Measurements from ENCODE around the gene AGPAT1. TPM values are rescaled to one million over a fixed set of nuclear protein-coding genes. Genes with fewer than 3 reads are reported as not detected.
A peak's percentile ranks its signal among the peaks of the same experiment; 100 is the strongest.
"Not testable (repeated sequence)": the region's sequence is repeated elsewhere in the genome, so short reads cannot be mapped to it uniquely, and the experiment has no call there.

Gene AGPAT1
- total RNA-seq, 1 experiment from 2014 or later = 84.5 TPM

- TF ChIP-seq ZNF281 (CRISPR knock-in tag; IDR thresholded peaks at IDR 0.05) (no peak), ATF1 (CRISPR knock-in tag; IDR thresholded peaks at IDR 0.05) (no peak), TCF7 (CRISPR knock-in tag; IDR thresholded peaks at IDR 0.05; ENCODE audit: low read depth) (no peak), USF2 (CRISPR knock-in tag; IDR thresholded peaks at IDR 0.05) (no peak), TEAD4 (CRISPR knock-in tag; IDR thresholded peaks at IDR 0.05) (no peak), JUN (CRISPR knock-in tag; IDR thresholded peaks at IDR 0.05) (no peak), GABPB1 (CRISPR knock-in tag; IDR thresholded peaks at IDR 0.05) (no peak), ZBTB21 (CRISPR knock-in tag; IDR thresholded peaks at IDR 0.05; ENCODE audit: borderline replicate concordance) (no peak)
These were observed 11.3 kb upstream of the AGPAT1 start (continued) for GRCh38 chr6:32187009-32187709.

- H3K9me3 Mint-ChIP-seq; DNase-seq (ENCODE audit: low spot score); H3K4me3 Mint-ChIP-seq; POLR2A ChIA-PET; ATAC-seq; H3K27me3 Mint-ChIP-seq (ENCODE audit: low read depth): not testable (repeated sequence)
- Mint-ChIP-seq H3K27ac (peak overlapping the region; percentile 90), H3K4me1 (peaks cover 25% of the 10 kb centered on the region), H3K36me3 (peaks cover 25% of the 10 kb centered on the region)
- CTCF ChIA-PET = interaction anchor here (1.0 kb wide), 1 partner anchor 9 kb away, joined by 8 read pairs; no protein-coding TSS in a partner anchor
These were observed 10.4 kb upstream of the AGPAT1 start for GRCh38 chr6:32186151-32186840.

GRCh38 chr6:32185681-32186131, 9.8 kb upstream of the AGPAT1 start:
- H3K27me3 Mint-ChIP-seq (ENCODE audit: low read depth); POLR2A ChIA-PET; H3K9me3 Mint-ChIP-seq; H3K4me3 Mint-ChIP-seq: not testable (repeated sequence)
- CTCF ChIA-PET = interaction anchor here (0.8 to 1.0 kb wide), 2 partner anchors 10 to 24 kb away, joined by 3 to 8 read pairs; no protein-coding TSS in a partner anchor
- DNase-seq (ENCODE audit: low spot score) (peak; percentile 53), ATAC-seq (peak; percentile 49)
- peak overlapping the region; percentile 90 for H3K27ac Mint-ChIP-seq
- H3K4me1 Mint-ChIP-seq = peaks cover 20% of the 10 kb centered on the region
- peaks cover 31% of the 10 kb centered on the region for H3K36me3 Mint-ChIP-seq

GRCh38 chr6:32184084-32184640, 8.3 kb upstream of the AGPAT1 start, which contains the start of gene AGER:
Gene AGER (minus strand): TSS chr6:32184253. CDS start chr6:32184222, 31 bp downstream.
- ATAC-seq = no peak
- peaks cover 19% of the 10 kb centered on the region for H3K4me1 Mint-ChIP-seq
- DNase-seq (ENCODE audit: low spot score) = no peak
- TF ChIP-seq GABPB1 (CRISPR knock-in tag; IDR thresholded peaks at IDR 0.05) (peak; percentile 35; the same call in 1 of the 2 replicates), SMAD3 (CRISPR knock-in tag; IDR thresholded peaks at IDR 0.05; ENCODE audit: borderline replicate concordance) (no peak), AFF4 (CRISPR knock-in tag; IDR thresholded peaks at IDR 0.05; ENCODE audit: borderline replicate concordance) (no peak), HMGXB4 (CRISPR knock-in tag; IDR thresholded peaks at IDR 0.05) (no peak)
- ChIA-PET CTCF (no interaction called here), POLR2A (no interaction called here)
- peaks cover 40% of the 10 kb centered on the region for H3K36me3 Mint-ChIP-seq
- no peak within 1 kb of the TSS for H3K4me3 Mint-ChIP-seq
- no peaks in the 10 kb centered on the region for H3K9me3 Mint-ChIP-seq
- H3K27me3 Mint-ChIP-seq (ENCODE audit: low read depth) = no peaks in the 10 kb centered on the region
- H3K27ac Mint-ChIP-seq = no peak within 1 kb of the TSS; the same call in 1 of the 2 replicates

Data from WTC11 (cell line).